Tibial nerve (tissue), 4 donors: Measurements from ENCODE around the gene TRMT112. TPM values are rescaled to one million over a fixed set of nuclear protein-coding genes. Genes with fewer than 3 reads are reported as not detected.
A peak's percentile ranks its signal among the peaks of the same experiment; 100 is the strongest.

Experiments used
- DNase-seq, 2 donors: peaks; one replicate each; pipeline ENCODE4 v3.0.0-alpha.2; 2019; ENCODE audit warnings: low spot score in 2 of 2
- H3K27ac ChIP-seq, 4 donors: fragments of 200-600 bp; sonication (generic) in 3 of 4; one replicate each; pipeline ENCODE4 v1.5.1; 2017 to 2019; ENCODE audit warnings: mild to moderate bottlenecking in 1 of 4
- H3K27me3 ChIP-seq, 2 donors: fragments of 200-600 bp; sonication (generic) in 1 of 2; one replicate each; pipeline versions ENCODE4 v1.5.1 to v1.6.0; 2017 to 2019
- H3K36me3 ChIP-seq, 3 donors: fragments of 200-600 bp; sonication (generic); one replicate each; pipeline ENCODE4 v1.5.1; 2018 to 2019
- H3K4me1 ChIP-seq, 4 donors: fragments of 200-600 bp; sonication (generic) in 3 of 4; one replicate each; pipeline ENCODE4 v1.5.1; 2017 to 2019
- H3K4me3 ChIP-seq, 4 donors: fragments of 200-600 bp; sonication (generic) in 3 of 4; one replicate each; pipeline ENCODE4 v1.5.1; 2017 to 2019; ENCODE audit warnings: mild to moderate bottlenecking in 1 of 4, moderate library complexity in 1 of 4
- H3K9me3 ChIP-seq, 4 donors: fragments of 200-600 bp; sonication (generic) in 3 of 4; one replicate each; pipeline ENCODE4 v1.5.1; 2017 to 2019
- EP300 ChIP-seq, 2 donors: sonication (generic); formaldehyde crosslinking; IDR thresholded peaks; one replicate each; pipeline ENCODE4 v1.6.1; 2017; ENCODE audit warnings: antibody characterized with exemption in 2 of 2, mild to moderate bottlenecking in 1 of 2
- POLR2A ChIP-seq, 2 donors: fragments of 450-650 bp; IDR thresholded peaks; one replicate each; pipeline ENCODE4 v1.6.1; 2017; ENCODE audit warnings: antibody characterized with exemption in 2 of 2, mild to moderate bottlenecking in 2 of 2, moderate library complexity in 2 of 2
- WGBS, 2 donors: methylation state at CpG; one replicate each; pipeline ENCODE4 v1.1.5; 2018; 5-methylcytosine and 5-hydroxymethylcytosine counted together
- total RNA-seq, 4 donors: library from RNA; depleted of rRNA; stranded (reverse); fragments of >200 nt; gene quantifications; one replicate each; pipeline ENCODE4 v1.1.0, GENCODE V29; 2016
- TF ChIP-seq, protein P1 (sequence below), 5 experiments: fragments of 200-600 bp in 3 of 5; fragments of 450-650 bp in 2 of 5; sonication (generic) in 3 of 5; IDR thresholded peaks; one replicate each; pipeline ENCODE4 v1.5.1; 2016 to 2019; ENCODE audit warnings: antibody characterized with exemption in 5 of 5, mild to moderate bottlenecking in 3 of 5, moderate library complexity in 2 of 5

TRMT112 gene
- total RNA-seq, 4 donors from 2014 or later = 290 to 381 (median 327) TPM

GRCh38 chr11:64358536-64358906 is 41.2 kb upstream of the TRMT112 start:
- peaks cover 0 to 44% (median 27%) of the 10 kb centered on the region in 4 donors for H3K4me1 ChIP-seq
- TF ChIP-seq, protein P1, sequence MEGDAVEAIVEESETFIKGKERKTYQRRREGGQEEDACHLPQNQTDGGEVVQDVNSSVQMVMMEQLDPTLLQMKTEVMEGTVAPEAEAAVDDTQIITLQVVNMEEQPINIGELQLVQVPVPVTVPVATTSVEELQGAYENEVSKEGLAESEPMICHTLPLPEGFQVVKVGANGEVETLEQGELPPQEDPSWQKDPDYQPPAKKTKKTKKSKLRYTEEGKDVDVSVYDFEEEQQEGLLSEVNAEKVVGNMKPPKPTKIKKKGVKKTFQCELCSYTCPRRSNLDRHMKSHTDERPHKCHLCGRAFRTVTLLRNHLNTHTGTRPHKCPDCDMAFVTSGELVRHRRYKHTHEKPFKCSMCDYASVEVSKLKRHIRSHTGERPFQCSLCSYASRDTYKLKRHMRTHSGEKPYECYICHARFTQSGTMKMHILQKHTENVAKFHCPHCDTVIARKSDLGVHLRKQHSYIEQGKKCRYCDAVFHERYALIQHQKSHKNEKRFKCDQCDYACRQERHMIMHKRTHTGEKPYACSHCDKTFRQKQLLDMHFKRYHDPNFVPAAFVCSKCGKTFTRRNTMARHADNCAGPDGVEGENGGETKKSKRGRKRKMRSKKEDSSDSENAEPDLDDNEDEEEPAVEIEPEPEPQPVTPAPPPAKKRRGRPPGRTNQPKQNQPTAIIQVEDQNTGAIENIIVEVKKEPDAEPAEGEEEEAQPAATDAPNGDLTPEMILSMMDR (IDR thresholded peaks at IDR 0.05) = no peak
- TF ChIP-seq POLR2A (IDR thresholded peaks at IDR 0.05) (no peak), EP300 (IDR thresholded peaks at IDR 0.05) (no peak)
- DNase-seq = no peak
- H3K27ac ChIP-seq = peak overlapping the region; percentile 84 to 94 (median 90)
- peaks cover 0 to 34% (median 0%) of the 10 kb centered on the region in 3 donors for H3K36me3 ChIP-seq
- 17 to 33% methylated on average over 3 to 6 of the region's 7 CpGs for WGBS, 2 donors
- H3K4me3 ChIP-seq = peak overlapping the region; percentile 60 to 93 (median 79)
- no peaks in the 10 kb centered on the region for H3K9me3 ChIP-seq
- H3K27me3 ChIP-seq = no peaks in the 10 kb centered on the region

- H3K4me3 ChIP-seq = peak overlapping the region; percentile 60 to 93 (median 79)
- TF ChIP-seq POLR2A (IDR thresholded peaks at IDR 0.05) (no peak), EP300 (IDR thresholded peaks at IDR 0.05) (no peak)
- TF ChIP-seq, protein P1 (IDR thresholded peaks at IDR 0.05) = no peak
- 56 to 60% methylated on average over 7 to 10 of the region's 13 CpGs for WGBS, 2 donors
- H3K27me3 ChIP-seq = no peaks in the 10 kb centered on the region
- DNase-seq = no peak
- H3K4me1 ChIP-seq = peaks cover 0 to 44% (median 27%) of the 10 kb centered on the region in 4 donors
- peaks cover 0 to 29% (median 0%) of the 10 kb centered on the region in 3 donors for H3K36me3 ChIP-seq
- no peaks in the 10 kb centered on the region for H3K9me3 ChIP-seq
- H3K27ac ChIP-seq = peak overlapping the region; percentile 84 to 94 (median 90)
Measured at GRCh38 chr11:64357904-64358535, 40.7 kb upstream of the TRMT112 start.

GRCh38 chr11:64357446-64357845 is 40.1 kb upstream of the TRMT112 start:
- Histone ChIP-seq H3K36me3 (peaks cover 0 to 23% (median 0%) of the 10 kb centered on the region in 3 donors), H3K27me3 (no peaks in the 10 kb centered on the region), H3K4me1 (peaks cover 0 to 44% (median 27%) of the 10 kb centered on the region in 4 donors), H3K27ac (peak overlapping the region in 2 of 4 donors; percentile 93 to 94), H3K4me3 (no peak overlapping the region), H3K9me3 (no peaks in the 10 kb centered on the region)
- no peak for DNase-seq
- WGBS, 2 donors = 93 to 96% methylated on average over 5 to 6 of the region's 6 CpGs
- TF ChIP-seq, protein P1 (IDR thresholded peaks at IDR 0.05) = no peak
- TF ChIP-seq EP300 (IDR thresholded peaks at IDR 0.05) = no peak
- TF ChIP-seq POLR2A (IDR thresholded peaks at IDR 0.05) = no peak

DNA sequence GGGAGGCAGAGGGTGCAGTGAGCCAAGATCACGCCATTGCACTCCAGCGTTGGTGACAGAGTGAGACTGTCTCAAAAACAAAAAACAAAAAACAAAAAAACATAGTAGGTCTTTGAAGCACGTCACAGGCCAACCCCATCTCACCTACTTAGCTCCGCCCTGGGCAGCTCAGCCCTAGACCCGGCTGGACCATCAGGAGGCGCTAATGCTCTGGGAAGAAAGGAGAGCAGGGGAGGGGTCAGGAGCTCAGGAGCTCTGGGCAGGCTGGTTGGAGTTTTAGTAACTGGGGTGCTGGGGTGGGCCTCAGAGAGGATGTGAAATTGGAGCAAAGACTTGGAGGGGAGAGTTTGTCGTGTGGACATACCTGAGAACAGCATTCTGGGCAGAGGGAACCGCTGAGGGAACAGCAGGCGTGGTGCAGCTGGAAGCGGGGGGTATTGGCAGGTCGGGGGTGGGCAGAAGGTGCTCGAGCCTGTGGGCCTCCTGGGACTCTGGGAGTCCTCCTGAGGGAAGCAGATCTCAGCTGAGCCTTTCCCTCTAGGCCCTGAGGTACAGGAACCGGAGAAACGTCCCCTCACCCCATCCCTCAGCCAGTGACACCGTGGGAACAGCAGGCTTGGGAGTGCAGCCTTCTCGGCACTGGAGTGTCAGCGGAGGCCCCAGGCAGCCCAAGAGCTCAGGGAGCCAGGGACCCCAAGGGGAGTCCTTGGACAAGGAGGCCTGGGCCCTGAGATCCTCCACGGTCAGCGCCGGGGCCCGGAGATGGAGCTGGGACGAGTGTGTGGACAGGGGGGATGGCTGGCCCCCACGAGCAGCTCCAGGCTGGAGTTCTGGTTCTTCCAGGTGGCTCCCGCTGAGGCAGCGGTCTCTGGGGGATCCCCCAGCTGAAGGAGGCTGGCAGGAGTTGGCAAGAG is 39.4 kb upstream of the TRMT112 start:
- H3K27me3 ChIP-seq = no peaks in the 10 kb centered on the region
- peaks cover 0 to 44% (median 27%) of the 10 kb centered on the region in 4 donors for H3K4me1 ChIP-seq
- peaks cover 0 to 16% (median 0%) of the 10 kb centered on the region in 3 donors for H3K36me3 ChIP-seq
- no peak overlapping the region for H3K4me3 ChIP-seq
- DNase-seq = no peak
- H3K9me3 ChIP-seq = no peaks in the 10 kb centered on the region
- 78 to 85% methylated on average over 20 to 21 of the region's 25 CpGs for WGBS, 2 donors
- peak overlapping the region in 1 of 4 donors; percentile 94 for H3K27ac ChIP-seq
- TF ChIP-seq EP300 (IDR thresholded peaks at IDR 0.05) (no peak), POLR2A (IDR thresholded peaks at IDR 0.05) (no peak)
- TF ChIP-seq, protein P1 (IDR thresholded peaks at IDR 0.05) = peak in 1 of 5 experiments; percentile 8
